Measurements from ENCODE around the gene GCLC.
"Not testable (repeated sequence)": the region's sequence is repeated elsewhere in the genome, so short reads cannot be mapped to it uniquely, and the experiment has no call there.

The GCLC gene

DNA sequence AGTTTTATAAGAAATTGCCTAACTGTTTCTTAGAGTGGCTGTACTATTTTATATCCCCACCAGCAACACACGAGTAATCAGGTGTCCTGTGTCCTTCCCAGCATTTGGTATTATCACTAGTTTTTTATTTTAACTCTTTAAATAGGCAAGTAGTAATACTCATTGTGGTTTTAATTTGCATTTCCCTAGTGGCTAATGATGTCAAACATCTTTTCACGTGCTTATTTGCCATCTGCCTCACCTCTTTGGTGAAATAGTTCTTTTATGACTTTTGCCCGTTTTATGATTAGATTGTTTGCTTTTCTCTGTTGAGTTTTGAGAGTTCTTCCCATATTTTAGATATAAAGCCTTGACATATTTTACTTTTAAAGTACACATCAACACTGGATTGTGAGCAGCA is 57.8 kb downstream of the GCLC start:
- TF ChIP-seq, protein P1, sequence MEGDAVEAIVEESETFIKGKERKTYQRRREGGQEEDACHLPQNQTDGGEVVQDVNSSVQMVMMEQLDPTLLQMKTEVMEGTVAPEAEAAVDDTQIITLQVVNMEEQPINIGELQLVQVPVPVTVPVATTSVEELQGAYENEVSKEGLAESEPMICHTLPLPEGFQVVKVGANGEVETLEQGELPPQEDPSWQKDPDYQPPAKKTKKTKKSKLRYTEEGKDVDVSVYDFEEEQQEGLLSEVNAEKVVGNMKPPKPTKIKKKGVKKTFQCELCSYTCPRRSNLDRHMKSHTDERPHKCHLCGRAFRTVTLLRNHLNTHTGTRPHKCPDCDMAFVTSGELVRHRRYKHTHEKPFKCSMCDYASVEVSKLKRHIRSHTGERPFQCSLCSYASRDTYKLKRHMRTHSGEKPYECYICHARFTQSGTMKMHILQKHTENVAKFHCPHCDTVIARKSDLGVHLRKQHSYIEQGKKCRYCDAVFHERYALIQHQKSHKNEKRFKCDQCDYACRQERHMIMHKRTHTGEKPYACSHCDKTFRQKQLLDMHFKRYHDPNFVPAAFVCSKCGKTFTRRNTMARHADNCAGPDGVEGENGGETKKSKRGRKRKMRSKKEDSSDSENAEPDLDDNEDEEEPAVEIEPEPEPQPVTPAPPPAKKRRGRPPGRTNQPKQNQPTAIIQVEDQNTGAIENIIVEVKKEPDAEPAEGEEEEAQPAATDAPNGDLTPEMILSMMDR (IDR thresholded peaks at IDR 0.05; ENCODE audit: low read depth, low read length, missing control alignments): no peak
- no peak for DNase-seq (ENCODE audit: extremely low read depth, low read depth)

DNA sequence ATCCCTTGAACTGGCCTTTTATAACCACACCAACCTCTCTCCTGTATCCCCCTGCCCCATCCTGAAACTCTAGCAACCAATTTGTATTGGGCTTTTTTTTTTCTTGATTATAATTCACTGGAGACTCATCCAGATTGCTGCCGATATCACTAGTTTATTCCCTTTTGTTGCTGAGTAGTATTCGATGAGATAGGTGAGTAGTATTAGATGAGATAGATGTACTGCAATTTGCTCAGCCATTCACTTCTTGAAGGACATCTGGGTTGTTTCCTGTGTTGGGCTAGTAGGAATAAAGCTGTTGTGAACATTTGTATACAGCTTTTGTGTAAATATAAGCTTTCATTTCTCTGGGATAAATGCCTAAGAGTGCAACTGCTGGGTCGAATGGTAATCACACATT is 58.2 kb downstream of the GCLC start:
- H3K4me3 ChIP-seq (replicated peaks; ENCODE audit: low read depth, low read length): no peak overlapping the region
- TF ChIP-seq, protein P1 (IDR thresholded peaks at IDR 0.05; ENCODE audit: low read depth, low read length, missing control alignments): no peak
- DNase-seq (ENCODE audit: extremely low read depth, low read depth): no peak

More for the DNA sequence above, 57.8 kb downstream of the GCLC start:
- H3K4me3 ChIP-seq (replicated peaks; ENCODE audit: low read depth, low read length): no peak overlapping the region

DNA sequence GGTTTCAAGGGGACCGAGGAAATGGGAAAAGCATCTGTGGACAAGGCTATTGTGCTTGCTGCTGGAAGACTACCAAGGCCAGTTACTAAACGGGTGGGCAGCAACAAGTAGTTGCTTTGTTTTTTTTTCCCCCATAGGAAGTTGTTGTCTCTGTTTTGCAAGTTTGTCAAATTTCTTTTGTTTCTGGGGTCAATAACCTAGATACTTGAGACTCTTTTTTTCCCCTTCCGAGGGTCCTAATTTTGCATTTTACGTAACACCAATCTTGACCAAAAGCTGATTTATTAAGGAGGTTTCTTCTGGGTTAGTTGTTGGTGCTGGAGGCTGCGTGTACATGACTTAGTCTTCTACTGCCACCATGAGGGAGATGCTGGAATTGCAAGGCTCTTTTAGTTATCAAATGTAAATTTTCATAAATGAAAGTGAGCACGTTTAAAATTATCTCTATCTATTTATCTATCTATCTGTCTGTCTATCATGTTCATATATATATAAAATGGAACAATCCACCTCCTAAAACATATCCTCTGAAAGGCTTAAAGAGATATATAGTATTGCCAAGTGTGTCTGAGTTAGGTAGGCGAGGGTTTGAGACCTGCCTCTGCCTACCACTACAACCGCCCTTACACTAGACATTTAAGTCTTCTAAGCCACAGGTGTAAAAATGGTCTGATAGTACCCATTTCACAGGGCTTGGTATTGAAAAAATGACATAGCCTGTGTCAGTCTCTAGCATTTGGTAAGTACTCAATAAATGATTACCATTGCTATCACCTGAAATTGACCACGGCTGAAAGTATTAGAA is 60.2 kb downstream of the GCLC start:
- no peak overlapping the region for H3K4me3 ChIP-seq (replicated peaks; ENCODE audit: low read depth, low read length)
- TF ChIP-seq, protein P1 (IDR thresholded peaks at IDR 0.05; ENCODE audit: low read depth, low read length, missing control alignments): peak; percentile 85
- DNase-seq (ENCODE audit: extremely low read depth, low read depth): peak; percentile 46

DNA sequence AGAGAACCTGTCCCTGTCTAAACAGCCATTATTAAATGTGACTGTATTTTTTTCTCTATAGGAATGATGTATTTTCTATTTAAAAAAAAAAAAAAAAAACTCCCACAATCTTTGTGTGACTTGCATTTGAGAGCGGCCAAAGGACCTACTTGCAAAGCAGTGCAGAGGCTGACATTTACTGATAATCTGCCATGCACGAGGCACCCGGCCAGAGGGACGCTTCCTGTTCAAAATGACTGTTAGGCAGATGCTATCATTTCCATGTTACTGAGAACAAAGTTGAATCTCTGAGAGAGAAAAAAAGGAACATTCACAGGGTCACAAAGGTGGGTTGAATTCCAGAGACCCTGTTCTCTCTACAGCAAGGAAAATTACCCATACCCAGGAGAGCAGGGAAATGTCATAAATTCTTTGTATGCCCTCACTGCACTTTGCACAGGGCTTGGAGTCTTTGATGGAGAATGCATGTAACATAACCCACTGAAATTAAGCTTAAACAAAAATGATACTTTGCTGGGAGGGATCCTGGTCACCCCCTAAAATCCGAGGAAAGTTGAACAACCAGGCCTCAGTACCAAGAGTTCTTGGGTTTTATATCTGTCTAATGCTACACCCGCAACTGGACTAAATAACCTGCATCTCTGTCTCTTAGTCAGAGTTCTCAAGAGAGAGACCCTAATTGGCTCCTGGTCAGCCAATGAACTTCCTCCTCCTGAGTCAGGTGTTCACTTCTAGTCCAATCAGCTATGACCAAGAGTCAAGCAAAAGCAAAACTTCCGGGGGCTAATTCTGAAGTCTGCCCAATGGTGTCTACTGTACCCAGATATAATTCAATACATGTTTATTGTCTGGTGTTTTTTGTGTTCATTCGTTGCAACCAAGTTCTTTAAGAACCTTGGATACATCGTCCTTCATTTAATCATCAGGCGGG is 61.2 kb downstream of the GCLC start:
- no peak overlapping the region for H3K4me3 ChIP-seq (replicated peaks; ENCODE audit: low read depth, low read length)
- TF ChIP-seq, protein P1 (IDR thresholded peaks at IDR 0.05; ENCODE audit: low read depth, low read length, missing control alignments): no peak
- DNase-seq (ENCODE audit: extremely low read depth, low read depth): no peak

DNA sequence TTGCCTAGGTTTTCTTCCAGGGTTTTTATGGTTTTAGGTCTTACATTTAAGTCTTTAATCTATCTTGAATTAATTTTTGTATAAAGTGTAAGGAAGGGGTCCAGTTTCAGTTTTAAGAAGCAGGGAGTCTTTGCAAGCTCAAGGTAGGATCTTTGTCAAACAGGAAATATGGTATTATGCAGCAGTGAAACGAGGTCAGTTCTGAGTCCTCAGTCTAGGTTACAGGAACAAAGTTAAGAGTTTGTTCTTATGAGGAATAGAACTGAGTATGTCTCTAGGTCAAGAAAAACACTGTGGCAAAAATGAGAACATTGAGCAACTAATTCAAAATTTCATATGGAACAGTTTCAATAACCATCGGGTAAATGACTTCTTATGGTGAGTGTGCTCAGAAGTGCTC is 63.6 kb downstream of the GCLC start:
- H3K4me3 ChIP-seq (replicated peaks; ENCODE audit: low read depth, low read length): no peak overlapping the region
- TF ChIP-seq, protein P1 (IDR thresholded peaks at IDR 0.05; ENCODE audit: low read depth, low read length, missing control alignments): no peak
- DNase-seq (ENCODE audit: extremely low read depth, low read depth): no peak

DNA sequence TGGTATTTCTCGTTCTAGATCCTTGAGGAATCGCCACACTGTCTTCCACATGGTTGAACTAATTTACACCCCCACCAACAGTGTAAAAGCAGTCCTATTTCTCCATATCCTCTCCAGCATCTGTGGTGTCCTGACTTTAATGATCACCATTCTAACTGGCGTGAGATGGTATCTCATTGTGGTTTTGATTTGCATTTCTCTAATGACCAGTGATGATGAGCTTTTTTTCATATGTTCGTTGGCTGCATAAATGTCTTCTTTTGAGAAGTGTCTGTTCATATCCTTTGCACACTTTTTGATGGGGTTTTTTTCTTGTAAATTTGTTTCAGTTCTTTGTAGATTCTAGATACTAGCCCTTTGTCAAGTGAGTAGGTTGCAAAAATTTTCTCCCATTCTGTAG is 64.1 kb downstream of the GCLC start:
- H3K4me3 ChIP-seq (replicated peaks; ENCODE audit: low read depth, low read length); DNase-seq (ENCODE audit: extremely low read depth, low read depth): not testable (repeated sequence)

DNA sequence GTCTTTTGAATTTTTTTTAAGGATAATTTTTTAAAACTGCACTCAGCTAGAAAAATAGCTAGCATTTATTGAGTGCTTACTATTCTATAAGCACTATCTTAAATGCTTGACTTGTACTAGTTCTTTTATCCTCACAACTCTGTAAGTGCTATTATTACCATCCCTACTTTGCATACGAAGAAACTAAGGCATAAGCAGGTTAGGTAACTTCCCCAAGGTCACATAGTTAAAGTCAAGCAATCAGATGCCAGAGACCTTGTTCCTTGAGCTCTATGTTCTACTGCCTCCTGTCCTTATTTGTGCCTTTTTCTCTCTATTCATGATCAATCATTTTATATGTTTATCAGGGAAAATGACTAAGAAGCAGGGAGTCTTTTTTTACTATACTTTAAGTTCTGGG is 65.0 kb downstream of the GCLC start:
- no peak overlapping the region for H3K4me3 ChIP-seq (replicated peaks; ENCODE audit: low read depth, low read length)
- TF ChIP-seq, protein P1 (IDR thresholded peaks at IDR 0.05; ENCODE audit: low read depth, low read length, missing control alignments): no peak
- DNase-seq (ENCODE audit: extremely low read depth, low read depth): no peak

Measured in HFF-Myc (cell line).